K562 (cell line): ENCODE data around the gene EIF3I. TPM values are rescaled to one million over a fixed set of nuclear protein-coding genes. Genes with fewer than 3 reads are reported as not detected.

Source experiments
- BRF1 ChIP-seq: IDR thresholded peaks from 3 replicates; pipeline ENCODE4 v1.6.1; 2011; ENCODE audit warnings: borderline replicate concordance, mild to moderate bottlenecking; ENCODE audit not compliant: insufficient read length; ENCODE audit errors: extremely low read depth
- HBP1 ChIP-seq: fragments of 450-650 bp; formaldehyde crosslinking; IDR thresholded peaks from 2 replicates; pipeline ENCODE4 v1.4.0; 2022; ENCODE audit warnings: missing genetic modification characterization
- JUNB ChIP-seq: fragments of 450-650 bp; formaldehyde crosslinking; conservative IDR thresholded peaks from 2 replicates; pipeline ENCODE4 v1.4.0; 2020; ENCODE audit warnings: mild to moderate bottlenecking
- MAFF ChIP-seq: IDR thresholded peaks from 2 replicates; pipeline ENCODE4 v1.6.1; 2012; ENCODE audit warnings: low read length, improper control_type of control experiment
- MIER1 ChIP-seq: fragments of 450-650 bp; IDR thresholded peaks from 2 replicates; pipeline ENCODE4 v1.6.1; 2016; ENCODE audit warnings: antibody characterized with exemption, mild to moderate bottlenecking, low read depth
- NFIX ChIP-seq: fragments of 250-450 bp; sonication (Bioruptor Pico); IDR thresholded peaks from 2 replicates; pipeline ENCODE4 v1.4.0; 2020; ENCODE audit warnings: low read depth, mild to moderate bottlenecking, moderate library complexity
- POLR2G ChIP-seq: fragments of 200-400 bp; formaldehyde crosslinking; IDR thresholded peaks from 2 replicates; pipeline ENCODE4 v1.6.1; 2017; ENCODE audit warnings: low read depth, mild to moderate bottlenecking, antibody characterized with exemption, low read length, moderate library complexity
- TFAM ChIP-seq: fragments of 250-450 bp; sonication (Bioruptor Pico); conservative IDR thresholded peaks from 2 replicates; pipeline ENCODE4 v1.5.0; 2021; ENCODE audit warnings: mild to moderate bottlenecking, moderate library complexity
- ZBTB33 ChIP-seq: sonication (generic); formaldehyde crosslinking; IDR thresholded peaks from 2 replicates; pipeline ENCODE4 v1.8.1; 2023; ENCODE audit warnings: mild to moderate bottlenecking, missing genetic modification reagents
- ZBTB7A ChIP-seq: IDR thresholded peaks from 2 replicates; pipeline ENCODE4 v1.6.1; 2011; ENCODE audit warnings: low read depth, mild to moderate bottlenecking, low read length, moderate library complexity, borderline replicate concordance; ENCODE audit not compliant: control insufficient read depth
- ZHX1 ChIP-seq: fragments of 150-350 bp; conservative IDR thresholded peaks from 2 replicates; pipeline ENCODE4 v1.6.1; 2014; ENCODE audit warnings: low read length
- ZNF174 ChIP-seq: fragments of 250-450 bp; sonication (Bioruptor Pico); IDR thresholded peaks from 2 replicates; pipeline ENCODE4 v1.4.0; 2020; ENCODE audit warnings: mild to moderate bottlenecking
- ZNF253 ChIP-seq: fragments of 250-450 bp; sonication (Bioruptor Pico); conservative IDR thresholded peaks from 2 replicates; pipeline ENCODE4 v1.6.1; 2021; ENCODE audit warnings: mild to moderate bottlenecking
- ZNF282 ChIP-seq: sonication (generic); formaldehyde crosslinking; IDR thresholded peaks from 2 replicates; pipeline ENCODE4 v1.8.1; 2023; ENCODE audit warnings: missing genetic modification reagents
- ZNF507 ChIP-seq: conservative IDR thresholded peaks from 2 replicates; pipeline ENCODE4 v1.6.1; 2017; ENCODE audit warnings: missing genetic modification characterization, missing compliant biosample characterization
- ZNF551 ChIP-seq: fragments of 250-450 bp; sonication (Bioruptor Pico); IDR thresholded peaks from 2 replicates; pipeline ENCODE4 v1.5.0; 2021; ENCODE audit warnings: mild to moderate bottlenecking, moderate library complexity
- polyA plus RNA-seq, 8 experiments: library from polyadenylated mRNA; depleted of rRNA in 4 of 8; stranded (reverse) in 5 of 8; unstranded in 3 of 8; fragments of >200 nt; fragmentation: Nextera tagmentation in 2 of 8; fragmentation: Illumina TruSeq in 1 of 8; extraction: Ambion mirVana in 2 of 8; extraction: Trizol in 1 of 8; gene quantifications; 2 replicates each; pipeline versions ENCODE4 v1.2.1 to v1.2.3, GENCODE V29; 2011 to 2014; ENCODE audit warnings: inconsistent platforms in 1 of 8, missing spikeins in 1 of 8
- total RNA-seq, 7 experiments: library from RNA; depleted of rRNA in 6 of 7; stranded (reverse); fragments of >200 nt in 6 of 7; fragmentation: Illumina TruSeq in 2 of 7; extraction: Trizol in 2 of 7; gene quantifications; 2 replicates each; pipeline versions ENCODE4 v1.2.1 to v1.2.3, GENCODE V29; 2011 to 2021; ENCODE audit warnings: low replicate concordance in 1 of 7
- TF ChIP-seq, protein P1 (sequence below): fragments of 450-650 bp; IDR thresholded peaks from 2 replicates; pipeline ENCODE4 v1.6.1; 2016; ENCODE audit warnings: low read depth, mild to moderate bottlenecking, moderate library complexity
- TF ChIP-seq, protein P2 (sequence below): fragments of 450-650 bp; IDR thresholded peaks from 2 replicates; pipeline ENCODE4 v1.6.1; 2014; ENCODE audit warnings: low read depth, mild to moderate bottlenecking, moderate library complexity, borderline replicate concordance

EIF3I gene
- total and polyA plus RNA-seq, 9 of the 15 experiments (the other 6 are each of a cell fraction or from before 2014, with no cell fraction given): 414 to 1,526 (median 635) TPM

DNA sequence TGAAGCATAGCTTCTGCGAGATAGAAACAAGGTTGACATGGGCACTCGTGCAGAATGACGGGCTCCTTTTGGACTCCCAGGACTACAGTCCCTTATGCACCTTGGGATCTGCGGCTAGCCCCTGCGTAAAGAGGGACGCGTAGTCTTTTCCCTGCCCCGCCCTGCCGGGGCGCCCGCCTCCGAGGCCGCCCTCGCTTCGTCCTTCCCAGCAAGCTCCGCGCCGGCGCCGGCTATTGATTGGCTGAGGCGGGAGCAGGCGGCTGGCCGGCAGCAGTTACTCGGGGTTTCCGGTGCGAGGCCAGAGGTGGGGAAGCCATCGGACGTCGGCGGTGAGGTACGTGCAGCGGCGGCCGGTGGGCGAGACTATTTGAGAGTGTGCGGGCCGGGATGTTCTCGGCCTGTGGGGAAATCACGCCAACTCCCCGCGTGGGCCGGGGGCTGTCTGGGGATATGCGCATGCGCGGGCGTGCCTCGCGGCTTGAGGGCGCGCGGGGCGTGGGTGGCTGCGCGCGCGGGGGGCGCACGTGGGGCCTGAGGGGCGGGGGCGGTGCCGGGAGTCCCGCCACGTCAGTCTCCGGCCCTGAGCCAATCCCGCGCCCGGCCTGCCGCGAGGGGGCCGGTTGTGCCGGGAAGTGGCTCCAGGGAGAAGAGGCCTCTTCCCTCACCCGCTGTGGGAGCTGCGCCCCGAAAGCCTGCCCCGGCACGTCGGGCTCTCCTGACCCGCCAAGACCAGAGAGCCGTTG is 42.6 kb upstream of the EIF3I start, which contains the start of gene TXLNA (continued):
- TF ChIP-seq BRF1 (no peak), ZBTB33 (CRISPR knock-in tag) (peak; percentile 68), MIER1 (no peak), NFIX (CRISPR knock-in tag) (peak; percentile 31; the same call in 1 of the 2 replicates), ZNF253 (CRISPR knock-in tag) (no peak), HBP1 (0 out of 2 replicates have a peak, but pooled peaks have one; percentile 8), ZHX1 (no peak), MAFF (no peak), JUNB (CRISPR knock-in tag) (no peak), POLR2G (peak; percentile 99), TFAM (CRISPR knock-in tag) (no peak), ZBTB7A (peak; percentile 80; the same call in 1 of the 2 replicates), ZNF174 (0 out of 2 replicates have a peak, but pooled peaks have one; percentile 21), ZNF507 (tag) (no peak), ZNF282 (0 out of 2 replicates have a peak, but pooled peaks have one; percentile 52), ZNF551 (no peak)
- TF ChIP-seq, protein P1, sequence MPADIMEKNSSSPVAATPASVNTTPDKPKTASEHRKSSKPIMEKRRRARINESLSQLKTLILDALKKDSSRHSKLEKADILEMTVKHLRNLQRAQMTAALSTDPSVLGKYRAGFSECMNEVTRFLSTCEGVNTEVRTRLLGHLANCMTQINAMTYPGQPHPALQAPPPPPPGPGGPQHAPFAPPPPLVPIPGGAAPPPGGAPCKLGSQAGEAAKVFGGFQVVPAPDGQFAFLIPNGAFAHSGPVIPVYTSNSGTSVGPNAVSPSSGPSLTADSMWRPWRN: no peak
- TF ChIP-seq, protein P2, sequence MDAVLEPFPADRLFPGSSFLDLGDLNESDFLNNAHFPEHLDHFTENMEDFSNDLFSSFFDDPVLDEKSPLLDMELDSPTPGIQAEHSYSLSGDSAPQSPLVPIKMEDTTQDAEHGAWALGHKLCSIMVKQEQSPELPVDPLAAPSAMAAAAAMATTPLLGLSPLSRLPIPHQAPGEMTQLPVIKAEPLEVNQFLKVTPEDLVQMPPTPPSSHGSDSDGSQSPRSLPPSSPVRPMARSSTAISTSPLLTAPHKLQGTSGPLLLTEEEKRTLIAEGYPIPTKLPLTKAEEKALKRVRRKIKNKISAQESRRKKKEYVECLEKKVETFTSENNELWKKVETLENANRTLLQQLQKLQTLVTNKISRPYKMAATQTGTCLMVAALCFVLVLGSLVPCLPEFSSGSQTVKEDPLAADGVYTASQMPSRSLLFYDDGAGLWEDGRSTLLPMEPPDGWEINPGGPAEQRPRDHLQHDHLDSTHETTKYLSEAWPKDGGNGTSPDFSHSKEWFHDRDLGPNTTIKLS: peak; percentile 91
